ENCODE data around the gene DMRTB1. TPM values are rescaled to one million over a fixed set of nuclear protein-coding genes. Genes with fewer than 3 reads are reported as not detected.

DMRTB1 gene
- polyA plus RNA-seq, 1 donor, result not detected

DNA sequence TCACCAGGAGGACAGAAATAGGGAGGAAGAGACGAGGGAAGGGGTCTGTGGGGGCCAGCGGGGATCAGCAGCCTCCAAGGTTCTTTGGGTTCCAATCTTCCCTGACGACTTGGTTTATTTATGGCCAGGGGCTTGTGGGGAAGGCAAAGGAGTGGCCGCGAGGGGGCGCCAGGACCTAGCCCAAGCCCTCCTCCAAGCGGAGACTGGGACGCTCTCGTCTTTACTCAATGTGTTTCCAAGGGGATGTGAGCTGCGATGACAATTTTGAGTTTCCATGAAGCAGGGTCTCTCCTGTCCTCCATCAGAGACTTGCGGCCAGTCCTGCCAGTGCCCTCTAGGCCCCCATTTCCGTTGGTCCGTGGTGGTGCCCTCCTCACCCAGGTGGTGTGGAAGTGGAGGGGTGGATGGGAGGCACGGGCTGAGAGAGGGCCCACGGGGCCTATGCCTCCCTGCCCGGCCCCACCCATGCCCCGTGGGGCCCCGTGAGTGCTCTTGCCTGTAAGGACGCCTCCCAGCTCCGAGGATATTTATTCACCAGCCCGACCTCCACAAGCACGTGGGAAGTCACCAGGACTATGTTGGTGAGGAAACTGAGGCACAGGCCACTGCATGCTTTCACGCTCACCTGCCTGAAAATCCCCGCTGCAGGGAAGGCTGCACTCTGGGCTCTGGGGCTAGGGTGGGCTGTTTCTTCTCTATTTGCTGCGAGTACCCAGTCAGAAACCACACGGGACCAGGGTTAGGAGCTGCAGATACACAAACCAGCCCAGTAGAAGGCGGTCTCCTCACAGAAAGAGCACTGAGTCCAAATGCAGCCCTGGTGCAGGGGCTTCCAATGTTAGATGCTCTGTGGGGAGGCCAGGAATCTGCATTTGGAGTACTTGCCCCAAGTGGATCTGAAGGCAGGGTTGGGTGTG, 26.5 kb downstream of the DMRTB1 start:
- peak; percentile 41 for DNase-seq (ENCODE audit: low read depth)

DNA sequence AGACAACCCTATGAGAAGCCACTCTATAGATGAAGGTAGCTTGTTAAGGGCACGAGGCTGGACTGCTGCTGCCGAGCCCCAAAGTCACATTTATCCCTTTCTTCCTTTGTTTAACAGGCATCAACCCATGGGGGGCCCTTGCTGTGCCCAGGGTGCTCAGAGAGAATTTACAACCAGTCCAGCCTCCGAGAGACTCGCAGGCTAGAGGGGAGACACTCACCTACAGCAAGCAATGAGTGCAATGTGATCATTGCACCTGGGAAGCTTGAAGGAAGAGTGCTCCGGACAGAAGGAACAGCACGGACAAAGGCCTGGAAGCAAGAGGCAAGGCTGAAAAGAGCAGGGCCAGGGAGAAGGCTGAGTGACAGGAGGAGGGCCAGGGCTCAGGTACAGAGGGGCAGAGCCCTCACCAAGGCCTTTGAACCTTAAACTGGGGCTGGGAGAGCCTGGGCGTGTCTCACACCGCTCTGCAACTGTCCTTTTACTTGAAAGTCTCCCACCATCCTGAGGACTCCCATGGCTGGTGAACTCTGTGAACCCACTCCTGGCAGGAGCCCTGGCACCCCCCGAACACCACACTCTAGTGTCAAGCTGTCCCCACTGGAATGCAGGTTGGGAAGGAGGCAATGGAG, 27.3 kb downstream of the DMRTB1 start:
- no peak for DNase-seq (ENCODE audit: low read depth)

GRCh38 chr1:53490351-53490750, 31.2 kb downstream of the DMRTB1 start:
- DNase-seq (ENCODE audit: low read depth), result no peak

GRCh38 chr1:53495633-53496345, 36.6 kb downstream of the DMRTB1 start:
- no peak for DNase-seq (ENCODE audit: low read depth)

- no peak for DNase-seq (ENCODE audit: low read depth)
Observed at GRCh38 chr1:53498555-53499131, 39.4 kb downstream of the DMRTB1 start.

DNA sequence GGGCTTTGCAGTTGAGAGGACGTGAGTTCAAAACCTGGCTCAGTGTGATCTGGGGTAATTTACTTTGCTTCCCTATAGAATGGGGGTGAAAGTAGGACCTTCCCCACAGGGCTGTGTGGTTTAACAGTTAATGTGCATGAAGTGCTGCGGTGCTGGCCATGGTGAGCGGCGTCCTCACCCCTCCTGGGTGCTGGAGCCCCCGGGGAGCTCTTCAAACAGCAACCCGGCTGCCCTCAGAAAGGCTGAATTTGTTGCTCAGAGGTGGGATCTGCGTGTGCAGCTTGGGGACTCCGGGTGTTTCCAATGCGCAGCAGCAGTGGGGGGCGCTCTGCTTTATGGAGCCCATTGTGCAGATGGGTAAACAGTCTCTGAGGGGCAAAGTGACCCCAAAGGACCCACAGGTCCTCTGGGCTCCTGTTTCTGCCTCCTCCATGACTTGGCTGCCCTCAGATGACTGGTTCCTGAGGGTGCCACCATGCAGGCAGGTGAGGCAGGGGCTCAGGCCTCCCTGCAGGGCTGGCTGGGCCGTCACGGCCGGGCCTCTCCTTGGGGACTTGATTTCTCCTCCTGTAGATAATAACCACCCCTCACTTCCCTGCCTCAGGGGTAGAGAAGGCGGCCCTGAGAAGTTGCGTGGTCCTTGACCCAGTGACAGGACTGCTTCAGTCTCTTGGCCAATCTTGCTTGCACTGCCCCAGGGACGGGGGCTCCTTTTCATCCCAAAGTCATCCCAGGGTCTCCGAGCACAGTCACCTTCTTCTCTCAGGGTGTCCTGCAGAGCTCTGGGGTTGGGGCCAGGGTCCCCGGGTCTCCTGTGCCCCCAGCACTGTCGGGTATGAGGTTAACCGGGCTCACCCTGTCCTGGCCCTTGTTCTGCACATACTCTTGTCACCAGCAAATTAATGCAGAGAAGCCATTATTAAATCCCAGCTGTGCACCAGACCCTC, 40.3 kb downstream of the DMRTB1 start:
- DNase-seq (ENCODE audit: low read depth), result no peak

DNA sequence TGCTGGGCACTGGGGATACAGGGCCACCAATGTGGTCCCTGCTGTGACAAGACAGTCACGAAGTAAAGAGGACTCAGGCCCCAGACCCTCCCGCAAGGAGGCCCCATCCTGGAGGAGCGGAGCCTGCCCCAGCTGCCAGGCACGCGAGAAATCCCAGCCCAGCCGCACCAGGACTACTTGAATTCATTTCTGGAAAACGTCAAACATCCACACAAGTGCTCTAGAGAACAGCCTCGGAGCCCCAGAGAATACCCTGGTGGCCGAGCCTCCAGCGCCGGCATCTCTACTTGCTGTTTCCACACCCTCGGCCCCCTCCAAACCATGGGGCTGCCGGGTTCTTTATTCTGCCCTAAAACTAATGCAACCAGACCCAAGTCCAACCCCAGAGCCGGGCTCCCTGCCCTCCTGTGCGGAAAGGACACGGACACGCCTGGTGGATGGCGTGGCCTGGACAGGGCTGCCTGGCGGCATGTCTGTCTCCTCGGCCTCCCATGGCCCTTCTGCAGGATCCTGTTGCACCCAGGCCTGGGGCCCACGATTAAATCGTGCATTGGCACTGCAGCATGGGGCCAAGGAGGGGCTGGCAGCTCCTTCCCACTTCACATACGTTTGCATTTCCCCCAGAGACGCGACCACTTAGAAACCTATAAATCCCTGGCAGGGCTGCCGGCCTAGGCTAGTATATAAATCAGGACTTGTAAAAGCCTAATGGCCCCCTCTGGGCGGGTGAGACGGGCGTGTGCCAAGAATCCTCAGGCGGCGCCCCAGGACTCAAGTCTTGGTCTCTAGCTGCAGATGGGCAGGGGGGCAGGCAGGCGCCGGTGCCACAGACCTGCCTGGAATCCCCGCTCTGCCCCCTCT, 41.2 kb downstream of the DMRTB1 start:
- DNase-seq (ENCODE audit: low read depth), result no peak

DNA sequence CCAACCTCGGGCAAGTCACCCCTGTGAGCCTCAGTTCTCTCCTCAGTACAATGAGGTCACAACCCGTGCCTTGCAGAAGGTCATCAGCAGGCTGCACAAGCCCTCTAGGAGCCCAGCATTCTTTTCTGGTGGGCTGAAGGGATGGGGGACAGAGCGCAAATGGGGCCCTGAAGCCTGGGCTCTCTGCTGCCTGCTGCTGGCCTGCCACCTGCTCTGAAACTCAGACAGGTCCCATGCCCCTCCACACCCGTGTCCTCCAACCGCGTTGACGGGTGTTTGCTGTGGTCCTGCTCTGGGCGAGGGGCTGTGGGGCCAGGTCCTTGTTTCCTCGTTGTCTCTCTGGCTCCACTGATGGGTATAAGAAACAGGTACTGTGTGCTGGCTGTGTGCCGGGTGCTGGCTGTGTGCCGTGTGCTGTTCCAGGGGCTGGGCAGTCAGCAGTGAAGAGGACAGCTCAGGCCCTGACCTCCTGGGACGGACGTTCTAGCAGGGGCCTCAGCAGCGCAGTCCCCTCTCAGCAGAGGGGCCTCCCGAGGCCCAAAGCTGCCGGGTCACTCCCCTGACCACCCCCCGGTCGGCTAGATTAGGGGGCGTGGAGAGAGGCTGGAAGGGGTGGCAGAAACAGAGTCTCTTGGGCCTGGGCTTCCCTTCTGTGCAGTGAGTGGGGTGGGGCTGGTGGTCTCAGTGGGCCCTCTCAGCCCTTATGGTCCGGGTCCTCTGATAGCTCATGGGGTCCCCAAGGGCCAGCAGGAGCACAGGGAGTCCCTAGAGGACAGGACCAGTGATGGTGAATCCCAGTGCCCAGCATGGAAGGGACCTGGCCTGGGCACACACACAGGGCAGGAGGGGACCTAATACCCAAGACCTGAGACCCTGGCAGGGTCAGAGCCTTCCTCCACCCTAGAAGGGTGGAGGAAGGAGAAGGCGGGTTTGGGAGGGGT, 42.1 kb downstream of the DMRTB1 start:
- no peak for DNase-seq (ENCODE audit: low read depth)

- DNase-seq (ENCODE audit: low read depth), result no peak
Observed at GRCh38 chr1:53502641-53503432, 43.6 kb downstream of the DMRTB1 start.

DNA sequence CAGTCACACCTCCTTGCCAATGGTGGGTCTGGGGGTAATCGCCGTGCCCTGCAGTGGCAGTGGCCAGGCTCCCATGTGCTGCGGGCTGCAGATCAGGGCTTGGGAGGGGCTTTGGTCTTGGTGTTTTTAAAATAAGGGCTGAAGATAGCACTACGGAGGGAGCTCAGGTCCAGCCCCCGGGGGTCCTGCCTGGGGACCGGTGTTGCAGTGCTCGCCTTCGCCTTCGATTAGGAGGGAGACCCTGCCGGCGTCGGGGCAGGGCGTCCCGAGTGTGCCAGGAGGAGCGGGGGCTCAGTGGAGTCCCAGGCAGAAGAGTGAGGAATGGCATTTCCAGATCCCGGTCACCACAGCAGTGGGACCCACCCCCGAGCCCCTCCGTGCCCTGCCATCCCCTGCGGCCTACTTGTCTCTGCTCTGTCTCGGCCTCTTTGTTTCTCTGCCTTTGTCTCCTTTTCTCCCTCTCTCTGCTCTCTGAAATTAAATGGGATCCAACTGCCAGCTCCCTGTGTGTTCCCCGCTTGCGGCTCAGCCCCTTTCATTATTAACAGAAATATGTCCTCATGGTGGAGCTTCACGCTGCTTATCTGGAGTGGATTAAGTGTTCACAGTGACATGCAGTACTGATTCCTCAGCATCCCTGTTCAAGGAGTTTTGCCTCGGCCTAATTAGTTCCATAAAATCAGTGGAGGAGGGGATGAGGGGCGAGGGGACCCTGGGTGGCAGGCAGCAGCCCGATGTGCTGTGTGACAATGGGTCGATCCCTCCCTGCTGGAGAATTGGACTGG, 44.4 kb downstream of the DMRTB1 start:
- DNase-seq (ENCODE audit: low read depth), result no peak

DNA sequence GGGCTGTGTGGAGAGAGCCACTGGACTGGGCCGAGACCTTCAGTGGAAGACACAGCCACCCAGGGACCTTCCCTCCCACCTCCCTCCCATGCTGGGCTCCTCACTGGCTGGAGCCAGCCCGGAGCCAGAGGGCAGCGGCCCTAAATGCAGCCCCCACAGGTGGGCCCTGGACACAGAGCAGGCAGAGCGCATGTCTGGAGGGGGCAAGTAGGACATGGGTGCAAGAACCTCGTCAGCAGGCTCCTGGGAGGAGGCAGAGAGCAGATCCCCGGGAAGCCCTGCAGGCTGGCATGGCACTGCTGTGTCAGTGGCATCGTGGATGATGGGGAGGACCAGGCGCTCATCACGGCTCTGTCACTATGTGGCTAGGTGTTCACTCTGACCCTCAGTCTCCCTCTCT, 45.7 kb downstream of the DMRTB1 start:
- no peak for DNase-seq (ENCODE audit: low read depth)

- no peak for DNase-seq (ENCODE audit: low read depth)
Observed at GRCh38 chr1:53505401-53505800, 46.2 kb downstream of the DMRTB1 start.

DNA sequence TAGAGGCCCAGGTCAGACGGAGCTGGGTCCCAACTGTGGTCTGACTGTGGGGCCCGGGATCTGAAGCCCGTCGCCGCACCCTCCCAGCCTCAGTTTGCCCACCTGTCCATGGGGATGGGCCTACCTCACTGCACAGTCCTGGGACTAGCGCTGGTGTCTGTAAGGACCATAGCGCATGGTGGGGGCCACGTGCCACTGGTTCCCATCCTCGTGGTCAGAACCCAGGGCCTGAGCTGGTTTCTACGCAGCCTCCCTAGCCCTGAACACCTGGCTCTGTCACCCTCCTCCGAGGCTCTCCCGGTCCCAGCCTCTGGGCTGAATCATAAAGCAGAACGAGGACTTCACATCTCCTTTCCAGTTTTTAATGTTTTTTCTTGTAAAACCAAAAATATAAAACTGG, 46.7 kb downstream of the DMRTB1 start:
- DNase-seq (ENCODE audit: low read depth), result no peak

DNA sequence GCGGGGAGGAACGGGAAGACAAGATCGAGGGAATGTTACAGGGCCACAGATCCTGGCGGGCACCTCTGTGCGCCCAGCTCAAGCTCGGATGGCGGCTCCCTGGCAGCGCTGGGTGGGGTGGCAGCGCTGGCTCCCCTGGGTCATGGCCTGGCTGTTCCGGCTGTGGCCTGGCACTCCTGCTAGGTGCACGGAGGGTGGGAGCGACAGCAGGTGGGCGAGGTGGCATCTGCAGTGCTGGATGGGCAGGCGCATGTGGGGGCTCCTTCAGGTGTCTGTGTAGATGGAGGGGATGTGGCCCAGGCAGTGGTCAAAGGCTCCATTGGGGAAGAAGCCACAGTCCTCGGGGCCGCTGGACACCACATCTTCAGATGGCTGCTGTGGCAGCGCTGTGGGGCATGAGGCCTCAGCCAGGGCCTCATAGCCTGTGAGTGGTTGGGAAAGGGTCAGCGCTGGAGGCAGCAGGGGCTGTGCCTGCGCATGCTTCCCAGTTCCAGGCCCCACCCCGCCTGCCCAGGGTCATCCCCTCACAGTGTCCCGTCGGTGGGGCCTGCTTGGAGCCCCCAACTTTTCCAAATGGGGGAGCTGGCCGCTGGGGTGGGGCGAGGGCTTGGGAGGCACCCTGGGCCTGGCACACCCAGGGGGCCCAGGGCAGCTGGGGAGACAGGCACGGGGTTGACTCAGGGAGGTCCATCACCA, 47.3 kb downstream of the DMRTB1 start:
- DNase-seq (ENCODE audit: low read depth), result no peak

DNA sequence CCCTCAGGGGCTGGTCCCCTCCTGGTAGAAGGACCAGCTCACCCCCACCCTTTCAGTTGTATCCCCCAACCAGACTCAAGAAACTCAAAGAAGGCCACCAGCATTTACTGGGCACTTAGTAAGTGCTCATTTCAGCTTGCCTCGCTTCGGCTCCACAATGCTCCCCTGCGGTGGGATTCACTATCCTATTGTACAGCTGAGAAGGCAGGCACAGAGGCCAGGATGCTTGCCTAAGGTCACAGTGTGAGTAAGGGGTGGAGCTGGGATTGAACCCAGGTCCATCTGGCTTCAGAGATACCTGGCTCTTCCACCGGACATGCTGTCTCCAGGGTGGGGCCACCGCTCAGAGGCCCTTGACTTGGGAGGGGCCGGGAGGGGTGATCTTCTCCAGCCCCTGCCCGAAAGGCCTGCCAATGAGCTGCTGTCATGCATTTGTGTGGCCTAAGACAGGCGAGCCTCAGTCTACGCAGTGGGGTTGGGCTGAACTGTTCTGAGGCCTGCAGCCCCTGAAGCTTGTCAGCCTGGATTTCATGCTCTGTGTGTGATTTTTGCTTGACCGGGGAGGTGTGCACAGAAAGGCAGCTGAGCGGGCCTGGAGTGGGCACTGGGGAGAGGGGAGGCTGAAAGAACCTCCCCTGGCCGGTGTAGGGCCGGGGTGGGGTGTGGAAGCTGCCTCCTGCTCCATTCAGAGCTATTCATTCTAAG, 48.1 kb downstream of the DMRTB1 start:
- no peak for DNase-seq (ENCODE audit: low read depth)
